Embryonic facial prominence (tissue), 1 donor: ENCODE measurements around the gene ZRSR2.
A peak's percentile ranks its signal among the peaks of the same experiment; 100 is the strongest.
"Not testable (repeated sequence)": the region's sequence is repeated elsewhere in the genome, so short reads cannot be mapped to it uniquely, and the experiment has no call there.

Experiments used
- DNase-seq: peaks from one replicate; pipeline ENCODE4 v3.0.0-alpha.2; 2016; ENCODE audit errors: extremely low spot score

The ZRSR2 gene

GRCh38 chrX:15789979-15790768 is at the start of gene ZRSR2:
ZRSR2 (plus strand) TSS chrX:15790484; CDS start chrX:15790496, 12 bp downstream.
- peak; percentile 34 for DNase-seq

DNA sequence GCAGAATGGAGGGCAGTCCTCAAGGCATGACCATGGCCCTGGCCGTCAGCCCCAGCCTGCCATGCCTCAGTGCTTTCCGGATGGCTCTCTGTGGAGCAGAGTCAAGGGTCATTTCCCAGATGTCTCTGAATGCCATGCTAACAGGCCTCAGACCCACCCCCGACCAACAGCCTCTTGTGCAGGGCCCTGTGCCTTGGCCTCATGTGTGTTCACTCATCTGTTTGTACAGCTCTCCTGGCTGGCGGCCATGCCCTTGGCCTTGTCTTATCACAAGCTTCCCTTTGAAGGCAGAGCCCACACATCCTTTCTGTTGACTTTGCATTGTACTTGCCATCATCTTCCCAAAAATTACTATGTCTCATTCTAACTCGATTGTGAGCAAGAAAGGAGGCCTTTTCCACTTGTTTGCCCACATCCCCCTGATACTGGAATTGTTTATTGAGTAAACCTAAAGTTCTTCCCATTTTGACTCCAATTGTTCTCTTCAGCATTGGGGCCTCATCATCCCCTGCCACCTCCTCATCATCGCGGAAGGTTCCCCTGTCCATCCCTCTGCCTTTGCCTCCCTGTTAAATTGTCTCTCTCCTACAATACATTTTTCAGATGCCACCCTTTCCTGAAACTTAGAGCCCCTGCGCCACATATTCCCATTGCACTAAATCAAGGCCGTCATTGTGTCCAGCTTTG is 46.0 kb upstream of the ZRSR2 start:
- no peak for DNase-seq

DNA sequence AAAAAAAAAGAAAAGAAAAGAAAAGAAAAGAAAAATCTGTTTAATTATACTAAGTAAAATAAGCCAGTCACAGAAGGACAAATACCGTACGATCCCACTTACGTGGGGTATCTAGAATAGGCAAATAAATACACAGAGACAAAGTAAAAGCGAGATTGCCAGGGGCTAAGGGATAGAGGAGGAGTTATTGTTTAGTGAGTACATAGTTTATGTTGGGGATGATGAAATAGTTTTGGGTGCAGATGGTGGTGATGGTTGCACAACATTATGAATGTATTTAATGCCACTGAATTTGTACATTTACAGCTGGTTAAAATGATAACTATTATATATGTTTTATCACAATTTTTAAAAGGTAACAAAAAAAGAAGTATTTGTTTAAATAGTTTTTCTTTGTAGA is 45.1 kb upstream of the ZRSR2 start:
- no peak for DNase-seq

- DNase-seq, result not testable (repeated sequence)
Measured at GRCh38 chrX:15746651-15747050, 43.6 kb upstream of the ZRSR2 start.

DNA sequence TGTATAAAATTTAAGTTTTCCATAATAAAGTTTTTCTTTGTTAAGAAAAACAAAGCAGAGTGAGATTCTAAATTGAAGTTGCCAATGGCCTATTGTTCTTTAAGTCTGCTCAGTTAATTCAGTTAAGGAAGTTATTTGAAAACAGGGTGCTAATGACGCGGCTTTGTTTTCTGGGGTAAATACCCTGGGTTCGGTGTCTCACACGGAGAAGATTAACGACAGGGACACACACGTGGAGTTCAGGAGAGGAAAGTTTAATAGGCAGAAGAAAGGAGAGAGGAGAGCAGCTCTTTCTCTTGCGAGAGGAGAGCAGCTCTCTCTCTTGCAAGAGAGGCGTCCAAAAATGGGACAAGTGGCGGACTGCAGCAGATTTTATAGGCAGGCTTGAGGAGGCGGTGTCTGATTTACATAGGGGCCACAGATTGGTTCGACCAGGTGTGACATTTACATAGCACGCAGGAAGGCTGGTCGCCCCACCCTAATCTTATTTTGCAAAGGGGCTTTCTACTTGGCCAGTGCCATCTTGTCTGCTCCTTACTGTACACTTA is 42.6 kb upstream of the ZRSR2 start:
- no peak for DNase-seq

GRCh38 chrX:15748841-15749240 is 41.4 kb upstream of the ZRSR2 start:
- DNase-seq, result no peak

DNA sequence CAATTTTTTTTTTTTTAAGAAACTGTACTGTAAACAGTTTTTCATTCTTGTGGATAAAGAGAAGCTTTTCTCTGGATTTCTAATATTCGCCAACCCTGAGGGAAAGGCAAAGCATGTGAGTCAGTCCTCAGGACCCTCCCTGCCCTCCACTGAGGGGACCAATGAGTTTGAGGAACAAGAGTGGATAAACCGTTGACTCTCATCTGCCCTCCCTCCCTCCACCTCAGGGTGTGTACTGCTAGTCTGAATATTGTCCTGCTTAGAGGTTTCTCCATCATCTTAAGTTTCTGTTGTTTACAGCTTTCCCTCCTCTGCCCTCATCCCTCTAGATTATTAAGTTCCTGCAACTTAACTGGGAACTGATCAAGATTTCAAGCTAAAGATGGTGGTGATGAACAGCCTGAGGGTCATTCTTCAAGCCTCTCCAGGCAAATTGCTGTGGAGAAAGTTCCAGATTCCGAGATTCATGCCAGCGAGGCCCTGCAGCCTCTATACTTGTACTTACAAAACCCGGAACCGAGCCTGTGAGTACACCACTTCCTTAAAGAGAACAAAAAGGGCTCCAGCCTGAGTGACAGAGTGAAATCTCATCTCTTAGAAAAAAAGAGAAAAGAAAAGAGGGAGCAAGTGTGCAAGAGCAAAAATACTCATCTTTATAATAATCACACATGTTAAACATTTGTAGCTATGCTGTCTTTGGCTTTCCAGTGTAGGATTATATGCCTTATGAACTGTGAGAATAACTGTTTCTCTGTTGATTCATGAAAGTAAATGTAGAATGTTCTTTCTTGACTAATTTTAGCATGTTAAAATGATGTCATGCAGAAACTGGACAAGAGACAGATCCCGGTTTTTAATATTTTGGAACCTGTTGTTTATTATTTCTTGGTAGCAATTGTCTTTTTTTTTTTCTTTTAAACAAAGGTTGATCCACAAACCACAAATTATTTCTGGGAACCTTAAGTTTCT is 40.4 kb upstream of the ZRSR2 start:
- DNase-seq, result no peak

DNA sequence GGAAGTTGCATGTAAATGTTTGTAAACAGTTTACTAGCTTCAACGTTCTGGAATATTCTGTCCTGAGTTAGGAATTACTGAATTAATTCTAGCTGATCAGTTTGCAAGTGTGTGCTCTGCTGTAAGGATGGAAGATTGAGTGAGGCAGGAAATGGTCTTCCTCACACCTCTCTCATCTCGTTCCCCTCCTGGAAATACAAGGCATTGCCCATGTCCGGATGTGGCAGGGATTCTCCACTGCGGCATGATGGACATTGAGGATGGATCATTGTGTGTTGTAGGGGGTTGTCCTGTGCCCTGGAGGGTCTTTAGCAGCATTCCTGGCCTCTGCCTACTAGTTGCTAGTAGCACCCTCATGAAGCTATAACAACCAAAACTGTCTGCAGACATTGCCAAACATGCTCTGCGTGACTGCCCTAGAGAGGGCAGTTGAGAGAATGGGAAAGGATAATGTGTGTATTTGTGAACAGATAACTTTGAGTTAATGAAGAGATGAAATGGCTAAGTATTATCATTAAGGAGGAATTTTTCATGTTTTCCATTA is 39.6 kb upstream of the ZRSR2 start:
- DNase-seq, result no peak

DNA sequence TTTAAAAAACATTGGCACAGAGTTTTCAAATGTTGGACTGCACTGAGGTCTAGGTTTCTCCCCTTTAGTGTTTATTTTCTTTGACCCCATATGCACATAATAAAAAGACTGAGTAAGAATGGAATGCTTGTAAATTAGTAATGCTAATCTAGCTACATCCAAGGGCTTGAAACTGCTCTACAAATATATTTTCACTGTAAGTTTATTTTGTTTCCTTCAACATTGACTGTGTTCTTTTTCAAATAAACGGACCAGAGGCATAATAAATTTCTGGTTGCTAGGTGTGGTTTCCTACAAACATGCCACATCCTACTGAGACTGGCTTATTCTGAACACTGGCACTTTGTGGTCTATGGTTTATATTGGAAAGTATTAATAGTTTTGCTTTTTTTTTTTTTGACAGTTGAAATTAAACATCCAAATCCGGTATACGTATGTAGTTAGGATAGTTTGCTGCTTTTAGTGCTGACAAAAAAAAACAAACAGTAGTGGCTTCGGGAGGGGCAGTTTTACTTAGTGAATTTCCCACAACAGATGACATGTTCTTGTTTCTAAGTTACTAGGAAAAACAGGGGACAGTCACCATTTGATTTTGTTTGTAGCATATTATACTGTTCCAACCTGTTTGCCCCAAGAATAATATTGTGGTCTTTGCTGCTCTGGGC is 39.0 kb upstream of the ZRSR2 start:
- peak; percentile 22 for DNase-seq

GRCh38 chrX:15755091-15755490 is 35.2 kb upstream of the ZRSR2 start:
- no peak for DNase-seq

GRCh38 chrX:15758140-15758539 is 32.1 kb upstream of the ZRSR2 start:
- DNase-seq, result no peak

DNA sequence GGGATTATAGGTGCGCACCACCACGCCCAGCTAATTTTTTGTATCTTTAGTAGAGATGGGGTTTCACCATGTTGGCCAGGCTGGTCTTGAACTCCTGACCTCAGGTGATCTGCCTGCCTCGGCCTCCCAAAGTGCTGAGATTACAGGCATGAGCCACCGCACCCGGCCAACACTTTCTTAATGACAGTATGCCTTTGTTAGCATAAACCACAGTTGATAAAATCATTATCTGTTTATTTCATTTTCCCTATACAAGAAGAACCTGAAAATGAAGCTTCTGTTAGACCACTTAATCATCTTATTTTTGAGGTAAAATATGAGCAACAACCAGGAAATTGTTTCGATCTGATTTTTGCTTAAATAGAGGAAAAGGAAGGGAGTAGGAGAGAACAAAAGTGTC is 30.4 kb upstream of the ZRSR2 start:
- not testable (repeated sequence) for DNase-seq

DNA sequence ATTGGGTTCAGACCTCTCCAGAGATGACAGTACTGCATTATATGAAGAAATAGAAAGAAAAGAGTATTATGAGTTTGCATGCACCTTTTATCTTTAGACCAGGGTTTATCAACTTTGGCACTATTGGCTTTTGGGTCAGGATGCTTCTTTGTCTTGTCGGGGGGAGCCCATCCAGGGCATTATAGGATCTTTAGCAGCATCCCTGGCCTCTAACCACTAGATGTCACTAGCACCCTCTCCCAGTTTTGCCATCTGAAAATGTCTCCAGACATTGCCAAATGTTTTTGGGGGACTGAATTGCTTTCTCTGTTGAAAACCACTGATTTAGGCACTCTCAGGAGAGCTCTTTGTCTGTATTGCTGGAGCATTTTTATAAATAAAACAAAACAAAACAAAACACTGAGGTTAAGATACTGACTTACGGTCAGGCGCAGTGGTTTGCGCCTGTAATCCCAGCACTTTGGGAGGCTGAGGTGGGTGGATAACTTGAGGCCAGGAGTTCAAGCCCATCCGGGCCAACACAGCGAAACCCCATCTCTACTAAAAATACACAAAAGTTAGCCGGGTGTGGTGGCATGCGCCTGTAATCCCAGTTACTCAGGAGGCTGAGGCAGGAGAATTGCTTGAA is 28.6 kb upstream of the ZRSR2 start:
- no peak for DNase-seq

DNA sequence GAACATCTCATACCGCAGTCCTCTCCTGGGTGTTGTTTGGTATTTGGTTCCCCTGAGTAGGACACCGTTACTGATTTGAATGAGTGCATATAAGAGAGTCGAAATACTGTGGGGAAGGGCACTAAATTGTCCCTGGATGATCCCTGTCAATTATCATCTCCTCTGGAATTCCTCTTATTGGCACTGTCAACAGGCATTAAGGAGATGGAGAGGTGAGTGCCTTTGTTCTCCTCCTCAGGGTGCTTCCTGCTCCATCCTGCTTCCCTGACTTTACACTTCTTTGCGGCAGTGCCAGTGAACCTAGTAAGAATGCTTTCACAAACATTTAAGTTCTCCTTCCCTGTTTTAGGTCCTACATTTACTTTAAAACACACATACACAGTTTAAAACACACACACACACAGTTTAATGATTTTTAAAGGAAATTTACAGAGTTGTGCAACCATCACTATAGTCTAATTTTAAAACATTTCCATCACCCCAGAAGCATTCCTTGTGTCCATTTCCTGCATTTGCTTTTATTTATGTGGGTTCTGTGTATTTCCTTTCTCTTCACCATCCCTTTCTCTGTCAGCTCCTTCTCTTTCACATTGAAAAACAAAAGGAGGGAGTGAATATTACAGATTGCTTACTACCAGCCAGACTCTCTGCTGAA is 20.9 kb upstream of the ZRSR2 start:
- DNase-seq, result no peak

- no peak for DNase-seq
Measured at GRCh38 chrX:15781961-15782699, 8.2 kb upstream of the ZRSR2 start.

- DNase-seq, result no peak
Measured at GRCh38 chrX:15785176-15785750, 5.0 kb upstream of the ZRSR2 start.

DNA sequence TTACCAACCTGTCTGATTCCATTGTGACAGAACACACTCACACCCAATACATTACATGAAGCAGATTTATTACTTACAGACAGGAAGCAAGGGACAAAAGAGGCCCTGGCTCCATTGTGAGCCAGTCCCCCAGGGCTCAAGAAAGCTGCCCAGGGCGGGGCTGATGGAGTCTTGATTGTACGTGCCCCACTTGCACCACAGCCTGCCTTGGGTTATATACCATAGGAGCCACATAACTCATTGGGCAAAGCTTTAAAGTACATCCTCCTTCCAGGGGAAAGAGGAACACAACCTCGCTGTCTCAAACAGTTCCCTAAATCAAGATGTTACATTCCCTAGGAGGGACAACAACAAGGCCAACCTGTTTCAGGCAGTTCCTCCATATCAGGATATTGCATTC is 3.4 kb upstream of the ZRSR2 start:
- no peak for DNase-seq

- no peak for DNase-seq
Measured at GRCh38 chrX:15790769-15791290, 546 bp downstream of the ZRSR2 start.

GRCh38 chrX:15797707-15798106 is 7.4 kb downstream of the ZRSR2 start:
- no peak for DNase-seq
